NCI-H345 (cell line): ENCODE results near the gene TRABD2A.
"Not testable (repeated sequence)": the region's sequence is repeated elsewhere in the genome, so short reads cannot be mapped to it uniquely, and the experiment has no call there.

Experiments
- DNase-seq: peaks from one replicate; lab custom pipeline; 2025; lab: John Stamatoyannopoulos, UW

TRABD2A gene, protein sequence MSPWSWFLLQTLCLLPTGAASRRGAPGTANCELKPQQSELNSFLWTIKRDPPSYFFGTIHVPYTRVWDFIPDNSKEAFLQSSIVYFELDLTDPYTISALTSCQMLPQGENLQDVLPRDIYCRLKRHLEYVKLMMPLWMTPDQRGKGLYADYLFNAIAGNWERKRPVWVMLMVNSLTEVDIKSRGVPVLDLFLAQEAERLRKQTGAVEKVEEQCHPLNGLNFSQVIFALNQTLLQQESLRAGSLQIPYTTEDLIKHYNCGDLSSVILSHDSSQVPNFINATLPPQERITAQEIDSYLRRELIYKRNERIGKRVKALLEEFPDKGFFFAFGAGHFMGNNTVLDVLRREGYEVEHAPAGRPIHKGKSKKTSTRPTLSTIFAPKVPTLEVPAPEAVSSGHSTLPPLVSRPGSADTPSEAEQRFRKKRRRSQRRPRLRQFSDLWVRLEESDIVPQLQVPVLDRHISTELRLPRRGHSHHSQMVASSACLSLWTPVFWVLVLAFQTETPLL

DNA sequence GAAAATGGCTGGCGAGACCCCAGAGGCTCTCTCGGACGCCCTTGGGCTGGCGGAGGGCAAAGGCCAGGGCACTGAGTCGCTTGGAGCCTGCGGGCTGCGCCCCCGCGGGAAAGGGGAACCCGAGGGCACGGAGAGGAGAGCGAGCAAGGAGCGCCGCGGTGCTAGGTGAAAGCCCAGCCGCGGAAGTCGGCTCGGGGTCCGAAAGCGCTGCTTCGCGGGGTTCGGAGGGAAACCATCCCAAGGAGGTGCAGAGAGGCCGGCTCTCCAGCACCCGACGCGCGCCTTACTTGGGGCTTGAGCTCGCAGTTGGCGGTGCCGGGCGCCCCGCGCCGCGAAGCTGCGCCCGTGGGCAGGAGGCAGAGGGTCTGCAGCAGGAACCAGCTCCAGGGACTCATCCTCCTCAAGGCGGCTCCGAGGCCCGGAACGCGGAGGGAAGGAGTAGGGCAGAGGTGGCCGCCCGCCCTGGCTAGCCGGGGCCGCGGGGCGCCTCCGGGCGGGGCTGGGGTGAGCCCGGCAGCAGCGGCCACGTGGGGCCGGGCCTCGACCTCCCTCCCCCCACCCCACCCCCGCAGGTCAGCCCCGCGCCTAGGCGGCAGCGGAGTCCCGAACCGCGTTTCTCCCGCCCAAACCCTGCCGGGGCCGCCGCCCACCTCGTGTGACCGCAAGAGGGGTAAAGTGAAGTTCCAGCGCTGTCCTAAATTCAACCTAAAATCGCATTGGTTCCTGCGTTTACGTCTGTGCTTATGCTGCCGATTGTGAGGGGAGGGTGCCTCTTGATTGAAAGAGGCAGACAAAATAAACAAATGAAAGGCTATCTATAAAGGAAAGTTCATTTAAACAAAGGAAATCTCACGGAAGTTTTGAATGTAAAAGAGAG lies at the start of gene TRABD2A:
Gene TRABD2A, minus strand, starts transcription at position 440 of the 877 bp plus-strand sequence. Its CDS starts 45 bp downstream, at position 395.
- DNase-seq = peak; percentile 31

DNA sequence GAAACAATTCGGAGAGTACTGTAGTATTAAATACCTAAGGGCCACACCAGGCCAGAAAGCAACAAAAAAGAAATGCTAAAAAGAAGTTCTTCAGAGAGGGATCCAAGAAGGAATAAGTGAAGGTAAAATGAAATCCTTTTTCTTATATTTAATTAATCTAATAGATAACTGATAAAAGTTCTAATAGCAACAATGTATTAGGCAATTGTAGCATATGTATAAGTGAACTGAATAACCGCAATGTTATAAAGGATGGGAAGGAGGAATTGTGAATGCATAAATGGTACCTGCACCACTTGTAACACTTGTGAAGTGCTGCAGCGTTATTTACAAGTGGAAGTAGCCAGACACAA lies 46.4 kb upstream of the TRABD2A start:
- DNase-seq = no peak

DNA sequence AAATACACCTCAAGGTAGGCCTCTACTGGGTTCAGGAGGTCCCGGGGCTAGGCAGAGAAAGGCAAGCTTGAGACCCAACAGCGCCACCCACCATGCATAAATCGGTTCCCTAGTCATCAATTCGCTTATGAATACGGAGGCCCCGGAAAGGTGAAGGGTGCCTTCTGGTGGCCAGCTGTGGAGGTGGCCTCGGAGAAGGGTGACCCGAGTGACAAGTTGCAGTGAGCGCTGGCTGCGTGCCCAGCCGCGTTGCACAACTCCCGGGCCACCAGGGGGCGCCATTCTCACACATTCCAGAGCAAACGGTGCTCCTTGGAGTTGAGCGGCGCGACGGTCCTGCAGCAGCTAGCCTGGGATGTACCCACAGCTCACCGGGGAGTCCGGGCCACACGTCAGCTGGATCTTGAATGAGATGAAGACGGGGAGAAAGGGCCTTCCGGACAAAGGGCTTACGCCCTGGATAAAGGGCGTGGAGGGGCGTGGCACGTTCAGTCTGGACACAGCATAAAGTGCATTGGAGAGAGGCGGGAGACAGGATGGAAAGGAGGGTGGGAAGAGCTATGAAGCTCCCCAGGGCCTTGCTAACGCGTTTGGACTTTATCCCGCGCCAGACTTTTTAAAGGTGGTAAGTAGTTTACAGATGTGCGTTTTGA lies 45.0 kb upstream of the TRABD2A start:
- peak; percentile 93 for DNase-seq

DNA sequence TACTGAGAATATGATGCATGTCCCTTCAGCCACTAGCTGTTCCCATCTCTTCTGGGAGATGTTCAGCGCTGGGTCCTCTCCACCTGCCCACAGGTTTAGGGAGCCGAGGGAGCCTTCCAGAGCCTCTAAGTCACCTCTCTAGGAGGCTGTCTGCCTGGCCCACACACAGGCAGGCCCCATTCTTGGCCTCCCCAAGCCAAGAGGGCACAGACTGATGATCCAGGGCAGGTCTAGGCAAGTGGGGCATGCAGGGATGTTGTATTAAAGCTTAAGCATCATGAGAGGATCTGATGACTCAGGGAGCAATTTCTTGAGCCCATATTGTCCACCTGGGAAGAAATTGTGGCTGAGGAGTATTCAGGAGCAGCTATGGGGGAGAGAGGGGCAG lies 44.4 kb upstream of the TRABD2A start:
- no peak for DNase-seq

DNA sequence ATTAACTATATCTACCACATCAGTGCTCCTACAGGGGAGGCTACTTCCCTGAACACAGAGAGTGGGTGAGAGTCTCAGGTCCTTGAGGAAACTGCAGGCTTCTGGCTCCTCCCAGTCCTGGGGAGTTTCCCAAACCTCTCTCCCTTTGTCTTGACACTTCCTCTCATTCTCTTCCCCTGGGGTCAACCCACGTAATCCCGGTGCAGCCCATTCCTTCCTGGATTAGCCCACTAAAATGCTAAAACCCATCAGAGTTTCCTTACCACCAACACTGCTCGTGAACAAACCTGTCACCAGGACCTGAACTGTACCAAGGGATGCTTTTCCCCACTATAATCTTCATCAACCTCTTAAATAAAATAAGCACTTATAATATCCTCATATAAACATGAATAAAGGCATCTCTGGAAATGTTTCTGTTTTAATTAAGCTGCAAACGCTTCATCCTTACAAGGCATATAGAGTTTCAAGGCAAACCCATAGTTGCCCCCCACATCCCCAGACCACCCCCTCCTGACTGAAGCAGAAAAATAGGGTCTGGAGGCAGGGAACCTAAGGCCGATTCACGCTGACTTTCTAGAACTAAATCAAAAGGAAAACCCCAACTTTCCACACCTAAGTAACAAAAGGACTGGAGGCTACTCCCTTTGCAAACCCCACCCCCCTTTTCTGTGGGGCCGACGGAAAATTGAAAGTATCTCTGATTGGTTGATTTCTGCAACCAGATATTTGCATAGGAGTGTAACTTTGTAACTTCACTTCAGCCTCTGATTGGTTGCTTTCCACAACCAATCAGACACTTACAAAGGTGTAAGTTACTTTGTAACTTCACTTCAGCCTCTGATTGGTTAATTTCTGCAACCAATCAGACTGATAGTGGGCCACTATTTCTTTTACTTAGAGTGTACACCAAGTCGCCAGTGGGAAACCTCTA lies 43.6 kb upstream of the TRABD2A start:
- DNase-seq = no peak

DNA sequence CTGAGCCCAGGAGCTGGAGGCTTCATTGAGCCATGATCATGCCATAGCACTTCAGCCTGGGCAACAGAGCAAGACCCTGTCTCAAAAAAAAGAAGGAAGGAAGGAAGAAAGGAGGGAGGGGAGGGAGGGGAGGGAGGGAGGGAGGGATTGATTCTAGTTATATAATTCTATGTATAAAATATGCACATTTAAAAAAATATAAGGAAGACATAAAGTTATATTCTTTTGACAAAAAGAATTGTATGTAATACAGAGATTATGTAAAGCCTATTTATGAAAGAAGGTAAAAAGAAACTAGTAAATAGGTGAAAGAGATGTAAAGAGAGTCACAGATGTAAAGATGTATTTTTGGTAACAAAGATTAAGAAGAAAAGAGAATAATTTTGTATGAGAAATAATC lies 42.1 kb upstream of the TRABD2A start:
- DNase-seq = no peak

DNA sequence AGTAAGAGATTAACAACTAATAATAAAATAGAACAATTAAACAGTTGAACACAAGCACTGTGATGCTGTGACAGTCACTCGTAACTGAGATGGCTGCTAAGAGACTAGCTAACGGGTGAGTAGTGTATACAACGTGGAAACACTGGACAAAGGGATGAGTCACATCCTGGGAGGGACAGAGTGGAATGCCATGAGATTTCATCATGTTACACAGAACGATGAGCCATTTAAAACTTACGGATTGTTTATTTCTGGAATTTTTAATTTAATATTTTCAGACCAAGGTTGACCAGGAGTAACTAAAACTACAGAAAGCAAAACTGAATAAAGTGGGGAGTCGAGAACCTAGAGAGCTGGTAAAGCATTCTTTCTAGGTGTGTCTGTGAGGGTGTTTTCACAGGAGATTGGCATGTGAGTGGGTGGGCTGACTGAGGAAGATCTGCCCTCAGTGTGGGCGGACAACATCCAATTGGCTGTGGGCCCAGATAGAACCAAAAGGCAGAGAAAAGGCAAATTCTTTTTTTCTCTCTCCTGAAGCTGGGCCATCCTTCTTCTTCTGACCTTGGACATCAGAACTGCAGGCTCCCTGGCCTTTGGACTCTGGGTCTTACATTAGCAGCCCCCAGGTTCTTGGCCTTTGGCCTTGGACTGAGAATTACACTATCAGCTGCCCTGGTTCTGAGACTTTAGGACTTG lies 39.1 kb upstream of the TRABD2A start:
- peak; percentile 18 for DNase-seq

DNA sequence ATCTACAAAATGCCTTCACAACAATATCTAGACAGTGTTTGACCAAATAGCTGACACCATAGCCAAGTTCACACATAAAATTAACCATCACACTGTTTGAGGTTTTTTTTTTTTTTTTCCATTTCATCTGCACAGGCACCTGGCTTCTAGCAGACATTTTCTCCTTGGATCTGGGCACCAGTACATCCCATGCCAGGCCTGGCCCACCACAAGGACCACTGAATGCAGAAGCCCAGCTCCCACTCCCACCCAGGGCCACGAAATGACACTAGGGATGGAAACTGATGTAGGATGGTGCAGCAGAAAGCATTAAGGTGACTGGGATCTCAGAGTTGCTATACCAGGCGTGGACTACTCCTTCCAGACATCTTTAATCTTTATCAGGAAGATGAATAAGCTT lies 37.5 kb upstream of the TRABD2A start:
- no peak for DNase-seq

DNA sequence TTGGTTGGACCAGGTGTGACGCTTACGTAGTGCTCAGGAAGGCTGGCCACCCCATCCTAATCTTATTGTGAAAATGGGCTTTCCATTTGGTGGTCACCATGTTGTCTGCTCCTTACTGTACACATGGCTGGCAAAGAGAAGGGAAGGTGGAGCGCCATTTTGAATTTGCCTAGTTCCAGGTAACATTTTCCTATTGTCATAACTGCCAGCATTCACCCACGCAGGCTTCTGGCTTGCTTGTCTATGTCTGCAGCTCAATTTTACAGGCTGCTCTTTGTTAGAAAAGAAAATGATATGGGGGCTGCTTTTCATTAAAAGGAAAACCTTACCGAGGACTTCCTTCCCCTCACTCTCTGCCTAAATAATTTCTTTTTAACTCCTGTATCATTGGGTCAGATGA lies 36.9 kb upstream of the TRABD2A start:
- not testable (repeated sequence) for DNase-seq

DNA sequence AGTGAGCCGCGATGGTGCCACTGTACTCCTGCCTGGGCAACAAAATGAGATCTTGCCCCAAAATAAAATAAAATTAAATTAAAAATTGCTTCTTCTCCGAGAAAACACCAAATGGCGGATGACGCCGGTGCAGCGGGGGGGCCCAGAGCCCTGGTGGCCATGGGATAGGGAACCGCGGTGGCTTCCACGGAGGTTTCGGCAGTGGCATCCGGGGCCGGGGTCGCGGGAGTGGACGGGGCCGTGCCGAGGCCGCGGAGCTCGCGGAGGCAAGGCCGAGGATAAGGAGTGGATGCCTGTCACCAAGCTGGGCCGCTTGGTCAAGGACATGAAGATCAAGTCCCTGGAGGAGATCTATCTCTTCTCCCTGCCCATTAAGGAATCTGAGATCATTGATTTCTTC lies 34.8 kb upstream of the TRABD2A start:
- DNase-seq = not testable (repeated sequence)

DNA sequence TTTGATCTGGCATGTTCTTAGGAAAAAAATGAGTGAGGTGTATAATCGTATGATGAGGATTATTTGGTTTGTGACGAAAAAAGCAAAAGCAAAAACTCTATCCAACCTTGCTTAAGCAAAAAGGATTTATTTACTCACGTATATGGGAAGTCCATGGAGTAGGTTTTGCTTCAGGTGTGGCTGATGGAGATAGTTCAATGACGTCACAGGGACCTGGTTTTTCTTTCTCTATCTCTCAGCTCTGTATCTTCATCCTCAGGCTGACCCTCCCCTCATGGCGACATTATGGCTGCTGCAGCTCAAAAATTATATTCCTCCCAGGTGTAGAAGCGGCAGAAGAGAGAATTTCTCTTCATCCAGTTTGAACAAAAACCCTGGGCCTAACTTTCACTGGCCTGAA lies 33.5 kb upstream of the TRABD2A start:
- DNase-seq = no peak

DNA sequence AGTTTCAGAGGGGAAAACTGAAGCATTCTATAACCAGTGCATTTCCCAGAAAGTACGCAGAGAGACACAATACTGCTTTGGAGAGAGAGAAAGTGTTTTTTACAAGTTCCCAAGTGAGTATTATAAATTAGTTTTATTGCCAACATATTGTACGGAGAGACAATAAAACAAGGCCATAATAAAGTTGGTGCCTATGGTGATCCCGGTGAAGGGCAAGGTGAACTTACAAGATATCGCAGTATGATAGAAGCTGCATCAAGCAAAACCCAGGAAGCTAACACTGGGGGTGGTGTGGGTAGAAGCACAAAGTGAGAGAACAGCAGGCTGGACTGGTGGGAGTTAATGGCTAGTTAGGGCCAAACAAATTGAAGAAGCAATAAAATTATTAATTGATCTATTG lies 32.1 kb upstream of the TRABD2A start:
- no peak for DNase-seq

DNA sequence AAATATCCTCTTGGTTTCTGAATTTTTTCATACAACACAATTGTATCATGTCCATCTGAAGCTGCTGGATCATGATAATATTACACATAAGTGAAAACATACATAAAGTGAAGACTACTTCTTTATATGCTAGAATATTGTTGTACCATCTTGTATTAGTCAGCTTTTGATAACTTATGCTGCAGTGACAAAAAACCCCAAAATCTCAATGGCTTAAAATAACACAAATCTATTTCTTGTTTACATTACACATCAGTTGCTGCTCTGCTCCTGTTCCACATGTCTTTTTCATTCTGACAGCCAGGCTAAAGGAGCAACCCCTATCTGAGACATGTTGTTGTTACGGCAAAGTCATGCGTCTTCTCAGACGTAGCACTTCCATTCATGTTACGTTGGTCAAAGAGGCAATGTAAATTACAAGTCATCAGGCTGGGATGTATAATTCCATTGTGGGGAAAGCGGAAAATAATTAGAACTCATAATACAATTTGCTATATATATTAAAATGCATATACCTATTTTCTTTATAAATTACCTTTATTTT lies 30.3 kb upstream of the TRABD2A start:
- no peak for DNase-seq

DNA sequence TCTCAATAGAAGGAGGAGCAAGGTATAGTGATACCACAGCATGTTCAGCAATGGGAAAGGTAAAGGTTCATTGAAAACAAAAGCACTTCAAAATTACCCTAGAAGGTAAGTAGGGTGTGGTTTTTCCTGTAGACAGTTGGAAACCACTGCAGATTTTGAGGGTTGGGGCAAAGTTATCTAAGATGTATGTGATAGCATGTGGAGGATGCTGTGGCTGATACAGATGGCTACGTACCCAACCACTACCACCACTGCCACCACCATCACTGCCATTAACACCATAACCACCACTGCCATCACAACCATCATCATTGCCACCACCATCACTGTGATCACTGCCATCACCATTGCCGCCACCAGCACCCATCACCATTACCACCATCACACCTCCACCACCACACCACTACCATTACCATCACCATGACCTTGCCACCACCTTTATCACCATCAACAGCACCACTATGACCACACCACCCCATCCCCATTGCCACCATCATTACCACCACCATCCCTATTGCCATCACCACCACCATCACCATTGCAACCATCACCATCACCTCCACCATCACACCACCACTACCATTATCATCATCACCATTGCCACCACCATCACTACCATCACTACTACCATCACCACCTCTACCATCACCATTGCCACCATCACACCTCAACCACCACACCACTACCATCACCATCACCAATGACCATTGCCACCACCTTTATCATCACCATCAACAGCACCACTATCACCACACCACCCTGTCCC lies 28.2 kb upstream of the TRABD2A start:
- DNase-seq = no peak

DNA sequence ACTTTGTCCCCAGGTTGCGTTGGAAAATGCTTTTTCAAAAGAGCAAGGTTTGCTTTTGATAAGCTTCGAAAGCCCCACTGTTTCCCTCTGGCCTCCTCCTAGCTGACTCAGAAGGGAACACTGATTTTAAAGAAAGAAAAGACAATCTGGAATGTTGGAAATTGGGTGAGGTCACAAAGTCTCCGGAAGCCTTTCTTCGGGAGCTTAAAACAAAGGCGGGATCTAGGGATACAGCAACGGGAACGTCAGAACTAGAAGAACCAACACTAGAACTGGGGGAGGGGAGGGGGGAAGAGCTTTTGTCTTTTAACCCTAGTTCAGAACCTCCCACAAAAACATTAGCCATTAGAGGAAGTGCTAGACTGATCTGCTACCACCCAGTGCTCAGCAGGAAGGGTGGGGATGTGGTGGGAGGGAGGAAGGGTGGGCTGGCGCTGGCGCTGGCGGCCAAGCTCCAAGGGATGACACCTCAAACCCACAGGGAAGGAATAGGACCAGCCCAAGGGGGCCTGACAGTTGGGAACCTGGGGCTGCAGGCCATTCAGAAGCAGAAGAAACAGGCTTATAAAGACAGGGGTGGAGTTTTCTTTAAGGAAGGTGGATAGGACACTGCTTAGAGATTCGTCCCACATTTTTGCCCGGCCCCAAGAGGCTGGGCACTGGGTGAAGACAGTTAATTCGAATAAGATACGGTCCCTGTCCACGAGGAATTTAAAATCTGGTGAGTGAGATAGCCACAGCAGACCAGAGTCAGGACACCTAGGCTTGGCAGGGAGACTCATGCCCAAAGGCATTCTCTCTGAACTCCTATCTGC lies 26.2 kb upstream of the TRABD2A start:
- DNase-seq = peak; percentile 62

DNA sequence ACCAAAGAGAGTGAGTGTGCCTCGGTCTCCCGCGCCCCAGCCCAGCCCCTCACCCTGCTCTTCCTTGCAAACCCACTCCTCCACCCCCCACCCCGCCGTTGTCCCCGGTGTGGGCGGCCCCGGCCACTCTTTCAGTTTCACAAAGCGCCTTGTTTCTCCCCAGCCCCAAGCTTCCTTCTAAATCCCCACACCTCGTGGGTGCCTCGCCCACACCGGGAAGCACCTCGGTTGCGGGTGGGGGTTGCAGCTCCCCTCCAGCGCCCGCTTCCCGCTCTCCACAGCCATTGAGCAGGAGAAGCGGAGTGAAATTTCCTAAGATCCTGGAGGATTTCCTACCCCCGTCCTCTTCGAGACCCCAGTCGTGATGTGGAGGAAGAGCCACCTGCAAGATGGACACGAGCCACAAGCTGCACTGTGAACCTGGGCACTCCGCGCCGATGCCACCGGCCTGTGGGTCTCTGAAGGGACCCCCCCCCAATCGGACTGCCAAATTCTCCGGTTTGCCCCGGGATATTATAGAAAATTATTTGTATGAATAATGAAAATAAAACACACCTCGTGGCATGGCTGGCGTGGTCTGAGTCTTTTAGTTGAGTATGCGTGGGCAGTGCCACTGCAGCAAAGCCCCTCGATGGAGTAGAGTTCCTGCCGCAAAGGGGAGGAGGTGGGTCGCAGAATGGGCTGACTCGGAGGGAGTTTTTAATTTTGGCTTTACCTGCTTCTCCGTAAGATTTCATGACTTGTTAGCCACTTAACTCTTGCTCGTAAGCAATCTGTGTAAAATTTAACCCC lies 25.4 kb upstream of the TRABD2A start:
- peak; percentile 28 for DNase-seq

DNA sequence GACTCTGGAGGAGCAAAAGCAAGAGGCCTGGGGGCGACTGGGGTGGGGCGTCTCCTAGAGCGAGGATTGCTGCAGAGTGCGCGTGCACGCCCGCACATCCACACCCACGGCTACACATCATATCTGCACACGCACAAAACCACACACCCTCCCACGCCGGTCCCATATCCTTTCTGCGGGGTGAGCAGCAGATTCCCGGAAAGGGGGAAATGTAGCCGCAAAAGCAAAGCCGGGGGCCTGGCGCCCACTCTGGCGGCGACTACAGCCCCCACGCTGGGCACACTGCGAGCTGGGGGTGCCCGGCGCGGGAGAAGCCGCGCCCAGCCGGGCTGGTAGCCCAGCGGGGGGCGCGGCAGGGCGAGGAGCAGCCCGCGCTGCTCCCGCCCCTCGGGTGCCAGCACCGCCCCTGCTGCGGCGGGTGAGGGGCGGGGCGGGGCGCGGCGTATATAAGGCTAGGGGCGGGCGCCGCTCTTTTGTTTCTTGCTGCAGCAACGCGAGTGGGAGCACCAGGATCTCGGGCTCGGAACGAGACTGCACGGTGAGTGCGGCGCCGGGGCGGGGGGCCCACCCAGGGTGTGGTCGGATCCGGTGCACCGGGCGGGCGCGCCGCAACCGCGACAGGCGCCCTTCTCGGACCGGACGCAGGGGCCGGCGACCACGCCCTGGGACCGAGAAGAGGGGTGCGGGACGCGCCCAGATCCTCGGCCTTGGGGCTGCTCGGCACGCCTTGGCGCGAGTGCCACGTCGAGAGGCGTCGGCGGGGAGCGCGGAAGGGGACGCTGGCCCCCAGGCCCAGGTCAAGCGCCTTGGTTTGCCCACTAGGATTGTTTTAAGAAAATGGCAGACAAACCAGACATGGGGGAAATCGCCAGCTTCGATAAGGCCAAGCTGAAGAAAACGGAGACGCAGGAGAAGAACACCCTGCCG lies 24.6 kb upstream of the TRABD2A start, which contains the start of gene TMSB10:
Gene TMSB10, plus strand, starts transcription at position 476 of the 927 bp plus-strand sequence.
- DNase-seq = peak; percentile 86
